Gastrocnemius medialis (tissue), 4 donors: Measurements from ENCODE around the gene CHST8.

Source experiments
- POLR2A ChIP-seq, 2 donors: fragments of 450-650 bp; IDR thresholded peaks; one replicate each; pipeline ENCODE4 v1.6.1; 2017; ENCODE audit warnings: antibody characterized with exemption in 2 of 2, mild to moderate bottlenecking in 2 of 2, moderate library complexity in 2 of 2
- TF ChIP-seq, protein P1 (sequence below), 5 experiments: fragments of 450-650 bp in 3 of 5; fragments of 200-600 bp in 2 of 5; sonication (generic) in 2 of 5; IDR thresholded peaks in 4 of 5; conservative IDR thresholded peaks in 1 of 5; 1 replicate in 4 of 5; 2 replicates in 1 of 5; pipeline ENCODE4 v1.5.1; 2016 to 2019; ENCODE audit warnings: antibody characterized with exemption in 5 of 5, mild to moderate bottlenecking in 3 of 5, moderate library complexity in 3 of 5

DNA sequence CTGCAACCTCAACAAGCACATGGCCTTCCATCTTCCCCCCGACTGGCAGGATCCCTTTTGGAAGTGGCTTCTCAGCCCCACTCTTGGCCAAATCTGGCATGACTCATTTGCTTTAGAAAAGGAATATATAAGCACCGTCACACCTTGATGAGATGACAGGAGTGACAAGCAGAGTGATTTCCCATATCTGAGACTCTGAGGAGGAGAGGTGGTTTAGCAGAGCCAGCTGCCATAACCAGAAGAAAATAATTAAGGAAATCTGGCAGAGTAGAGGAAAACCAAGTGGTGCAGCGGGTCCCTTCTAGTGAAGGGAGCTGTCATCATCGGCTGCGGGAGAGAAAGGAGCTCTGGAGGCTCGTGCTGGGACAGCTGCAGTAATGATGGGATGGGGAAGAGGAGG, 147.5 kb downstream of the CHST8 start:
- TF ChIP-seq, protein P1, sequence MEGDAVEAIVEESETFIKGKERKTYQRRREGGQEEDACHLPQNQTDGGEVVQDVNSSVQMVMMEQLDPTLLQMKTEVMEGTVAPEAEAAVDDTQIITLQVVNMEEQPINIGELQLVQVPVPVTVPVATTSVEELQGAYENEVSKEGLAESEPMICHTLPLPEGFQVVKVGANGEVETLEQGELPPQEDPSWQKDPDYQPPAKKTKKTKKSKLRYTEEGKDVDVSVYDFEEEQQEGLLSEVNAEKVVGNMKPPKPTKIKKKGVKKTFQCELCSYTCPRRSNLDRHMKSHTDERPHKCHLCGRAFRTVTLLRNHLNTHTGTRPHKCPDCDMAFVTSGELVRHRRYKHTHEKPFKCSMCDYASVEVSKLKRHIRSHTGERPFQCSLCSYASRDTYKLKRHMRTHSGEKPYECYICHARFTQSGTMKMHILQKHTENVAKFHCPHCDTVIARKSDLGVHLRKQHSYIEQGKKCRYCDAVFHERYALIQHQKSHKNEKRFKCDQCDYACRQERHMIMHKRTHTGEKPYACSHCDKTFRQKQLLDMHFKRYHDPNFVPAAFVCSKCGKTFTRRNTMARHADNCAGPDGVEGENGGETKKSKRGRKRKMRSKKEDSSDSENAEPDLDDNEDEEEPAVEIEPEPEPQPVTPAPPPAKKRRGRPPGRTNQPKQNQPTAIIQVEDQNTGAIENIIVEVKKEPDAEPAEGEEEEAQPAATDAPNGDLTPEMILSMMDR (IDR thresholded peaks at IDR 0.05 in 4 of 5, conservative IDR thresholded peaks at IDR 0.05 in 1 of 5), result no peak
- no peak for TF ChIP-seq POLR2A (IDR thresholded peaks at IDR 0.05)
